ENCODE data around the gene FNBP1. TPM values are rescaled to one million over a fixed set of nuclear protein-coding genes. Genes with fewer than 3 reads are reported as not detected.

FNBP1 gene
- total RNA-seq, 1 experiment from 2014 or later = 53.6 TPM

- in situ Hi-C loops (cut with HindIII; ENCODE audit: low pct_unique_long_range_greater_than_20kb, low sequenced_read_pairs) (no loop called here), intact Hi-C loops (cut with micrococcal nuclease; ENCODE audit: unreplicated experiment) (no loop called here)
- Histone ChIP-seq H3K4me3 (ENCODE audit: low read depth in 2 of 2, low read length in 2 of 2) (no peak overlapping the region), H3K36me3 (ENCODE audit: control insufficient read depth, insufficient read depth, low read length) (no peaks in the 10 kb centered on the region), H3K27ac (ENCODE audit: low read length) (peak overlapping the region; percentile 59; the same call in 1 of the 2 replicates), H3K9me3 (ENCODE audit: control insufficient read depth, insufficient read depth, low read depth, low read length) (no peaks in the 10 kb centered on the region), H3K4me1 (ENCODE audit: control insufficient read depth, insufficient read depth, low read length) (peaks cover 51% of the 10 kb centered on the region), H3K27me3 (ENCODE audit: control insufficient read depth, insufficient read depth, low read length) (no peaks in the 10 kb centered on the region)
- ChIA-PET POLR2A (interaction anchor here (0.7 kb wide), 1 partner anchor 216 kb away, joined by 4 read pairs; no protein-coding TSS in a partner anchor), CTCF (no interaction called here)
- BruUV-seq (replicated peaks) = no TSS peak
- no peak for ATAC-seq
- no peak for TF ChIP-seq SIN3A (IDR thresholded peaks at IDR 0.05; ENCODE audit: borderline replicate concordance, insufficient read depth, low read depth, low read length)
- no peak for TF ChIP-seq POLR2AphosphoS5 (IDR thresholded peaks at IDR 0.05; ENCODE audit: low read depth, low read length)
- TF ChIP-seq, protein P1, sequence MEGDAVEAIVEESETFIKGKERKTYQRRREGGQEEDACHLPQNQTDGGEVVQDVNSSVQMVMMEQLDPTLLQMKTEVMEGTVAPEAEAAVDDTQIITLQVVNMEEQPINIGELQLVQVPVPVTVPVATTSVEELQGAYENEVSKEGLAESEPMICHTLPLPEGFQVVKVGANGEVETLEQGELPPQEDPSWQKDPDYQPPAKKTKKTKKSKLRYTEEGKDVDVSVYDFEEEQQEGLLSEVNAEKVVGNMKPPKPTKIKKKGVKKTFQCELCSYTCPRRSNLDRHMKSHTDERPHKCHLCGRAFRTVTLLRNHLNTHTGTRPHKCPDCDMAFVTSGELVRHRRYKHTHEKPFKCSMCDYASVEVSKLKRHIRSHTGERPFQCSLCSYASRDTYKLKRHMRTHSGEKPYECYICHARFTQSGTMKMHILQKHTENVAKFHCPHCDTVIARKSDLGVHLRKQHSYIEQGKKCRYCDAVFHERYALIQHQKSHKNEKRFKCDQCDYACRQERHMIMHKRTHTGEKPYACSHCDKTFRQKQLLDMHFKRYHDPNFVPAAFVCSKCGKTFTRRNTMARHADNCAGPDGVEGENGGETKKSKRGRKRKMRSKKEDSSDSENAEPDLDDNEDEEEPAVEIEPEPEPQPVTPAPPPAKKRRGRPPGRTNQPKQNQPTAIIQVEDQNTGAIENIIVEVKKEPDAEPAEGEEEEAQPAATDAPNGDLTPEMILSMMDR (IDR thresholded peaks at IDR 0.05) = no peak
- no peak for TF ChIP-seq REST (IDR thresholded peaks at IDR 0.05; ENCODE audit: insufficient read depth in 1 of 2, low read depth in 2 of 2, low read length in 1 of 2)
- TF ChIP-seq TCF7L2 (IDR thresholded peaks at IDR 0.05; ENCODE audit: low read depth, low read length) = no peak
- DNase-seq (ENCODE audit: low read depth, low spot score) = no peak
These were observed 21.9 kb downstream of the FNBP1 start for GRCh38 chr9:130021123-130021522.

- no peak overlapping the region for H3K4me3 ChIP-seq (ENCODE audit: low read depth in 2 of 2, low read length in 2 of 2)
- in situ Hi-C loops (cut with HindIII; ENCODE audit: low pct_unique_long_range_greater_than_20kb, low sequenced_read_pairs) = no loop called here
- DNase-seq (ENCODE audit: low read depth, low spot score) (no peak), ATAC-seq (no peak)
- no peaks in the 10 kb centered on the region for H3K27me3 ChIP-seq (ENCODE audit: control insufficient read depth, insufficient read depth, low read length)
- H3K27ac ChIP-seq (ENCODE audit: low read length) = peak overlapping the region; percentile 59; the same call in 1 of the 2 replicates
- ChIA-PET CTCF (no interaction called here), POLR2A (no interaction called here)
- BruUV-seq (replicated peaks) = no TSS peak
- peaks cover 46% of the 10 kb centered on the region for H3K4me1 ChIP-seq (ENCODE audit: control insufficient read depth, insufficient read depth, low read length)
- TF ChIP-seq SIN3A (IDR thresholded peaks at IDR 0.05; ENCODE audit: borderline replicate concordance, insufficient read depth, low read depth, low read length) (no peak), POLR2AphosphoS5 (IDR thresholded peaks at IDR 0.05; ENCODE audit: low read depth, low read length) (no peak), TCF7L2 (IDR thresholded peaks at IDR 0.05; ENCODE audit: low read depth, low read length) (no peak), REST (IDR thresholded peaks at IDR 0.05; ENCODE audit: insufficient read depth in 1 of 2, low read depth in 2 of 2, low read length in 1 of 2) (no peak)
- TF ChIP-seq, protein P1 (IDR thresholded peaks at IDR 0.05) = no peak
- intact Hi-C loops (cut with micrococcal nuclease; ENCODE audit: unreplicated experiment) = no loop called here
- H3K9me3 ChIP-seq (ENCODE audit: control insufficient read depth, insufficient read depth, low read depth, low read length) = no peaks in the 10 kb centered on the region
- H3K36me3 ChIP-seq (ENCODE audit: control insufficient read depth, insufficient read depth, low read length) = no peaks in the 10 kb centered on the region
These were observed 22.4 kb downstream of the FNBP1 start for GRCh38 chr9:130020618-130021017.
